ENCODE data around the gene CPXM2. TPM values are rescaled to one million over a fixed set of nuclear protein-coding genes. Genes with fewer than 3 reads are reported as not detected.

Gene CPXM2
- total RNA-seq, 1 experiment from 2014 or later = 0.12 TPM

DNA sequence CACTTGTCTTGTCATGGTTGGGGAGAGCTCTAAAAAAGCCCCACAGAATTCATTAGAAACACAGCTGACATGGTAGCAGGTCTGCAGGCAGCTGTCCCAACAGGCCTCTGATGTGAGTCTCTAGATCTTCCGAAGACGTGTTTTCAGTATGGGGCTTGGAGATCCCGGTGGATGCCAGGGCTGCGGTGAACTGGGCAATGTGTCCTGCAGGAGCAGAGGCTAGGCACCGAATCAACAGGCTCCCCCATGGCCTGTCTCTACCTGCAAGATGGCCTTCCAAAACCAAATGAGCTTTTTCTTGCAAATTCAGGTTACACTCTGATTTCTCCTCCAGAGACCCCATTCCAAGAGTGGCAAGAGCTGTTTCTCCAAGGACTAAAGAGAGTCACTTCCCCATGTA, 2.9 kb downstream of the CPXM2 start:
- no peak overlapping the region for H2AFZ ChIP-seq (ENCODE audit: low read depth, low read length, poor library complexity, severe bottlenecking)
- intact Hi-C loops (cut with micrococcal nuclease) = no loop called here
- H3K27me3 ChIP-seq (ENCODE audit: insufficient read depth, low read length) = peaks cover 24% of the 10 kb centered on the region
- BruUV-seq (replicated peaks) = no TSS peak
- no peak overlapping the region for H3K27ac ChIP-seq (ENCODE audit: low read depth, low read length)
- POLR2A ChIA-PET = no interaction called here
- no peaks in the 10 kb centered on the region for H3K36me3 ChIP-seq (ENCODE audit: control insufficient read depth in 1 of 2, insufficient read depth in 2 of 2, low read length in 2 of 2)
- CTCF ChIA-PET = interaction anchor here (1.8 kb wide), 1 partner anchor 8 kb away, joined by 6 read pairs; no protein-coding TSS in a partner anchor
- no peaks in the 10 kb centered on the region for H3K9me3 ChIP-seq (ENCODE audit: control insufficient read depth in 1 of 2, insufficient read depth in 1 of 2, low read depth in 1 of 2, low read length in 2 of 2)
- no peak for DNase-seq (ENCODE audit: low read depth, low spot score)
- no peaks in the 10 kb centered on the region for H4K20me1 ChIP-seq (ENCODE audit: insufficient read depth)
- TF ChIP-seq, protein P1, sequence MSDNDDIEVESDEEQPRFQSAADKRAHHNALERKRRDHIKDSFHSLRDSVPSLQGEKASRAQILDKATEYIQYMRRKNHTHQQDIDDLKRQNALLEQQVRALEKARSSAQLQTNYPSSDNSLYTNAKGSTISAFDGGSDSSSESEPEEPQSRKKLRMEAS (IDR thresholded peaks at IDR 0.05) = no peak
- no peak for TF ChIP-seq EZH2phosphoT487 (IDR thresholded peaks at IDR 0.05; ENCODE audit: borderline replicate concordance)
- no peak for TF ChIP-seq CEBPB (IDR thresholded peaks at IDR 0.05; ENCODE audit: low read depth)
- TF ChIP-seq ELF1 (IDR thresholded peaks at IDR 0.05; ENCODE audit: borderline replicate concordance, low read depth) = no peak
- no peak for TF ChIP-seq EGR1 (IDR thresholded peaks at IDR 0.05; ENCODE audit: low read depth)
- no peak for TF ChIP-seq ZNF274 (IDR thresholded peaks at IDR 0.05; ENCODE audit: low read depth, low read length)
- no peak for TF ChIP-seq TCF7L2 (IDR thresholded peaks at IDR 0.05; ENCODE audit: borderline replicate concordance, extremely low read depth, insufficient read depth, insufficient read length)
- TF ChIP-seq POLR2AphosphoS5 (IDR thresholded peaks at IDR 0.05; ENCODE audit: low read depth, low read length) = no peak
- no peak for TF ChIP-seq ZFX (IDR thresholded peaks at IDR 0.05)
- TF ChIP-seq SIN3A (IDR thresholded peaks at IDR 0.05; ENCODE audit: low read depth) = no peak
- TF ChIP-seq FOSL1 (IDR thresholded peaks at IDR 0.05; ENCODE audit: low read depth) = no peak
- no peak for TF ChIP-seq RAD21 (IDR thresholded peaks at IDR 0.05; ENCODE audit: low read depth)
- TF ChIP-seq, protein P2, sequence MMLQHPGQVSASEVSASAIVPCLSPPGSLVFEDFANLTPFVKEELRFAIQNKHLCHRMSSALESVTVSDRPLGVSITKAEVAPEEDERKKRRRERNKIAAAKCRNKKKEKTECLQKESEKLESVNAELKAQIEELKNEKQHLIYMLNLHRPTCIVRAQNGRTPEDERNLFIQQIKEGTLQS (IDR thresholded peaks at IDR 0.05) = no peak
- TF ChIP-seq EZH2 (IDR thresholded peaks at IDR 0.05) = no peak
- TF ChIP-seq SRF (IDR thresholded peaks at IDR 0.05; ENCODE audit: low read depth) = no peak
- TF ChIP-seq JUND (IDR thresholded peaks at IDR 0.05) = no peak
- TF ChIP-seq, protein P3, sequence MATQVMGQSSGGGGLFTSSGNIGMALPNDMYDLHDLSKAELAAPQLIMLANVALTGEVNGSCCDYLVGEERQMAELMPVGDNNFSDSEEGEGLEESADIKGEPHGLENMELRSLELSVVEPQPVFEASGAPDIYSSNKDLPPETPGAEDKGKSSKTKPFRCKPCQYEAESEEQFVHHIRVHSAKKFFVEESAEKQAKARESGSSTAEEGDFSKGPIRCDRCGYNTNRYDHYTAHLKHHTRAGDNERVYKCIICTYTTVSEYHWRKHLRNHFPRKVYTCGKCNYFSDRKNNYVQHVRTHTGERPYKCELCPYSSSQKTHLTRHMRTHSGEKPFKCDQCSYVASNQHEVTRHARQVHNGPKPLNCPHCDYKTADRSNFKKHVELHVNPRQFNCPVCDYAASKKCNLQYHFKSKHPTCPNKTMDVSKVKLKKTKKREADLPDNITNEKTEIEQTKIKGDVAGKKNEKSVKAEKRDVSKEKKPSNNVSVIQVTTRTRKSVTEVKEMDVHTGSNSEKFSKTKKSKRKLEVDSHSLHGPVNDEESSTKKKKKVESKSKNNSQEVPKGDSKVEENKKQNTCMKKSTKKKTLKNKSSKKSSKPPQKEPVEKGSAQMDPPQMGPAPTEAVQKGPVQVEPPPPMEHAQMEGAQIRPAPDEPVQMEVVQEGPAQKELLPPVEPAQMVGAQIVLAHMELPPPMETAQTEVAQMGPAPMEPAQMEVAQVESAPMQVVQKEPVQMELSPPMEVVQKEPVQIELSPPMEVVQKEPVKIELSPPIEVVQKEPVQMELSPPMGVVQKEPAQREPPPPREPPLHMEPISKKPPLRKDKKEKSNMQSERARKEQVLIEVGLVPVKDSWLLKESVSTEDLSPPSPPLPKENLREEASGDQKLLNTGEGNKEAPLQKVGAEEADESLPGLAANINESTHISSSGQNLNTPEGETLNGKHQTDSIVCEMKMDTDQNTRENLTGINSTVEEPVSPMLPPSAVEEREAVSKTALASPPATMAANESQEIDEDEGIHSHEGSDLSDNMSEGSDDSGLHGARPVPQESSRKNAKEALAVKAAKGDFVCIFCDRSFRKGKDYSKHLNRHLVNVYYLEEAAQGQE (IDR thresholded peaks at IDR 0.05; ENCODE audit: low read depth) = no peak
- no peak for TF ChIP-seq POLR2A (IDR thresholded peaks at IDR 0.05; ENCODE audit: borderline replicate concordance, extremely low read depth, insufficient read depth, insufficient read length)
- no peaks in the 10 kb centered on the region for H3K9me2 ChIP-seq (ENCODE audit: insufficient read depth)
- no peak for ATAC-seq
- H3K4me1 ChIP-seq (ENCODE audit: control insufficient read depth in 1 of 2, insufficient read depth in 2 of 2, low read length in 2 of 2) = no peaks in the 10 kb centered on the region
- H3K9ac ChIP-seq (ENCODE audit: low read length) = no peak overlapping the region
- RAD21 ChIA-PET (ENCODE audit: low non-redundant PET in 1 of 2, low total read pairs in 2 of 2, uncharacterized antibody in 2 of 2, unreplicated experiment in 2 of 2) = no interaction called here
- H3K4me3 ChIP-seq (replicated peaks in 1 of 2; ENCODE audit: low read depth in 1 of 2, low read length in 2 of 2) = no peak overlapping the region
- H3K4me2 ChIP-seq (ENCODE audit: low read length) = no peak overlapping the region
- H3K79me2 ChIP-seq (ENCODE audit: insufficient read depth, low read length) = no peaks in the 10 kb centered on the region

All from HCT116 (cell line).